Suppressor macrophage treated with lipopolysaccharide for 4 hours (primary cell): ENCODE data around the gene JPH3.
"Not testable (repeated sequence)": the region's sequence is repeated elsewhere in the genome, so short reads cannot be mapped to it uniquely, and the experiment has no call there.

Experiments
- DNase-seq: peaks from one replicate; pipeline ENCODE4 v3.0.0-alpha.2; 2020

The JPH3 gene

DNA sequence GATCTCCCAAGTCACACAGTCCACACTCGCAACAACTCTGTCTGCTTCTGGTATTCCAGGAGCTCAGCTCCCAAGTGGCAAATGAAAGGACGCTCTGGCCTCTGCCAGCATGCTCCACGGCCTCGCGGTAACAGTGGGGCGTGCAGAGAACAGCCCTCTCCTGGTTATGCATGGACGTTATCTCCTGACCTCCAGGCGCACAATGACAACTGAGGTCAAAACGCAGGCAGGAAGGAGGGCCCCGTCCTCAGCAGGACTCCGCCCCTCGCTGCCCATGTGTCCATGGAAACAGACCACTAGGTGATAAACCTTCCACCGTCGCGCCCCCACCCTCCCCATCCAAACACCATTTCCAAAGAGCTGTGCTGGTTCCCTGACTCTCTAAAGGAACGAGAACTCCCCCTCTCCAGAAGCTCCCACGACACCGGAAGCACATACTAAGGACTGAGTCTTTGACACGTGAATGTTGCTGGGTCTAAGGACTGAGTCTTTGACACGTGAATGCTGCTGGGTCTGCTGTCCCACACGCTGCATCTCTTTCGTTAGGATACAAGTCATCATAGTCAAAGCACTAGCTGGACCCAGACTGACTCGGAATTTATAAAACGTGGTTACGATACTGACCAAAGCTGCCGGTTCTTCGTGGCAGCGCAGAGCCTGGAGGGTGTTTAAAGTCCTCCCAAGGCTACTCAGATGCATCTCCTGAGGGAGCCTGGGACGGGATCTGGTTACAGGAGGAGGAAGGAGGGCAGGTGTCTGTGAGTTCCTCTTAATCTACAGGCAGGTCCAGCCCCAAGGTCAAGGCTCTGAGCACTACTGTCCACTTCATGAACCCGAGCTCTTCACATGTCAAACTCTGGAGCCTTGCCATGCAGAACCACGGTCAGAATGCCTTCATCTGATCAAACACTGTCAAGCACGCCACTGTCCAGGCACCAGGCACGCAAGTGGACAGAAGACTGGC lies 119.6 kb downstream of the JPH3 start:
- no peak for DNase-seq

DNA sequence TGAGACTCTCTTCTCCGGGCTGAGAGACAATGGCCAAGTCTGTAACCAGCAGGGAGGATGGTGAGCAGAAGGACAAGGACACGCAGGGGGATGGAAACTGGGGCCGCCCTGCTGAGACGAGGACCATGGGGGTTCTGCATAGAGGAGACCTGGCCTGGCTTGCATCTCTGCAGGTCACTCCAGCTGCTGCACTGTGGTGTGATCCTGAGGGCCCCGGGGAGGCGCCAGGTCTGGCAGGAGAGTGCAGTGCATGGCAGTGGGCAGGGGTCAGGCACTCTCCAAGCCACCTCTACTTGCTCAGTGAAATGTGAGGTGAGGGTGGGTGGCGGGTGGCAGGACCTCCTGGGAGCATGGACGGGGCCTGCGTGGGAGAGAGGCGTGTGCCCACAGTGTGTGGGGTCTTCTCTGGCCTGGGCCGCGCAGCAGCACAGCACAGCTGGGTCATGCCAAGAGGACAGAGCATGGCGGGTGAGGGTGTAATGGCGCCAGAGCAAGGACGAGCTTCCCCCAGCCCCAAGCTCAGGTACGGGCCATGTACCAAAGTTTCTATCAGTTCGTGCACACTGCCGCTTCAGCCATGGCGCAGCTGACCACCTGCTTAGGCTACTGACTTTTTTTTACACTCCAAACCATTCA lies 120.4 kb downstream of the JPH3 start:
- DNase-seq = no peak

DNA sequence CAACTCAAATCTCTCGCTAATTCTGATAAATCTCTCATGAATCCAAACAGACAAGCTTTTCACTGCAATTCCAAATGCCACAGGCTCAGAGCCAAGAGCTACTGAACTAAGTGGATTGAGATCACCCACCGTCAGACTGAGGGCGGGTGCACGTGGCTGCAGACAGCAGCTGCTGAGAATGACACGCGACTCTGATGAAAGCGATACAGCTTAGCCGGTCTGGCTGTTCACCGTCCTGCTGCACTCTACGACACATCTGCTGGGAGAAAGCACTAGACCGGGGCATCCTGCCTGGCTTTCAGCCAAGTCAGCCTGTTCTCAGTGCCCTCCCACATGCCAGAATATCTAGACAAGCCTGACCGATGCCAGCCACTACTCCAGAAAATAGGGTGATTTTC lies 120.9 kb downstream of the JPH3 start:
- DNase-seq = peak; percentile 51

DNA sequence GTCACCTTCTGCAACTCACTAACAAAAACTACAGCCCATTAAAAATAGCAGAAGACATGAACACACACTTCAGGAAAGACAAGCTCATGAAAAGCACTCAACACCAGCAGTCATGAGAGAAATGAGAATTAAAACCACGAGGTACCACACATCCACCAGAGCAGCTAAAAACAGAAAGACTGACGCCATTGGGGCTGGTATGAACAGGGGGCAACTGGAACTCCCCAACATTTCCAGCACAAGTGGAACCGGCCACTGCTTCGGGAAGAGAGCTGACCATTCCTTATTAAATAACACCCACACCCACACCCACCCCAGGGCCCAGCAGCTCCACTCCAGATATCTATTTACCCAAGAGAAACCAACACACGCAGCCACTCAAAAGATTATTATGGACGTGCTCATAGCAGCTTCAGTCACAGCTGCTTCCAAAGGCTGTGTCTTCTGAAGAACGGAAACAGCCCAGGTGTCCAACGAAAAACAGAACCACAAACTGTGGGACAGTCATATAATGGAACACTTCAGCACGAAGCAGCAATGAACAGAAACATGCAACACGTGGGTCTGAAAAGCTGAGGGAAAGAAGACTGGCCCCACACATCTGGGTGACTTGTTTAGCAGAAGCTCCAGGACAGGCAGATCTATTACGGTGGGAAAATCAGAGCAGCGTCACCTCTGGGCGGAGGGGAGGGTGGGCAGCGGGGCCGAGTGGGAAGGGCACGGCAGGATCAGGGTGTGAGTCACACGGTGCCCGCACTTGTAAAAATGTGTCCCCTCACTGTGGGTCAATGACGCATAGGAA lies 122.4 kb downstream of the JPH3 start:
- no peak for DNase-seq

DNA sequence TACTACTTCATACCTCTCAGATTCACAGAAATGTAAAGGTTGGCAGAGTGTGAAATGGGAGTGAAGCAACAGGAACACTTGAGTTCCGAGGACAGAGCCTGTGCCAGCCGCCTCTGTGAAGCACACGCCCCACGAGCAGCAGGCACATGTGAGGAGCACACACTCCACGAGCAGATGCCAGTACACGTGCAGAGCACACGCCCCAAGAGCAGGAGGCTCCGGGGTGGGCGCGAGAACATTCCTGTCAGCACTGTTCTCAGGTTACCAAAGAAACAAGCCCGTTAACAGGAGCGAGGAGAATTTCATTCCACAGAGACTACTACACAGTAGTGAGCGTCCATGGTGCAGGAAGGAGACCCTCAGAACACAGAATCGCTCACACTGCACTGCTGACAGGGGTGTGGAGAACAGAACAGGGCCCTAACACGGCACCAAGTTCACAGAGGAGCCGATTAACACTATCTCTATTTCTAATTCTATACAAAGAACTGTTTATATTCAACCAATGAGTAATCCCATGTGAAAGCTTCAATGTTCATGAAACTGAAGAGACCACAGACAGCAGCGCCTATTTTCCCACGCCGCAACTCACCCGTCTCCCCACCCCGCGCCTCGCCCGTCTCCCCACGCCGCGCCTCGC lies 123.4 kb downstream of the JPH3 start:
- DNase-seq = no peak

DNA sequence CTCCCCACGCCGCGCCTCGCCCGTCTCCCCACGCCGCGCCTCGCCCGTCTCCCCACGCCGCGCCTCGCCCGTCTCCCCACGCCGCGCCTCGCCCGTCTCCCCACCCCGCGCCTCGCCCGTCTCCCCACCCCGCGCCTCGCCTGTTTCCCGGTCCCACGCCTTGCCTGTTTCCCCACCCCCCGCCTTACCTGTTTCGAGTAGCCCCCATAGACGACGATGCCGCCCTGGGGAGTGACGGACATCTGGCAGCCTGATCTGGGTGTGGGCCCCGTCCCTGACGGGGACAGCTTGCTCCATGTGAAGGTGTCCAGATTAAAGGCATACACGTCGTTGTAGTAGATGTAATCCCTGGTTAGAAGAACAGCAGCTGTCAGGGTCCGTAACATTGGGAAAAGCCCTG lies 124.3 kb downstream of the JPH3 start:
- DNase-seq = not testable (repeated sequence)

DNA sequence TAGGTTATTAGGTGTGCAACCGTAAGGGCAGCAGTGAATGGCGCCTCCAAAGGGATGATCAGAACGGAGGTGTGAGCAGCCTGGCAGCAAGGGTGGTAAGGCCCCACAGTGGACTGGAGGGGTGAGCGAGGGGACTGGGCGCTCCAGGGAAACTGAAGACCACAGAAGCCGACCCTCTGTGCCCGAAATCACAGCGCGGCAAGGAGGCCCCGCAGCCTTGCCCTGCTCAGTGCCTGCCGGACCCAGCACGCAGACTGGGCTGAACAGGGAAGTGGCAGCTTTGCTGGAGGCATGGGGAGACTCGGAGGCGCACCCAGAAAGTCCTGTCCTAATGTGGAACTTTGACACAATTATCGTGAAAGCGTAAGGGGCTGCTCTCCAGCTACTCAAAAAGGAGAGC lies 125.0 kb downstream of the JPH3 start:
- no peak for DNase-seq

DNA sequence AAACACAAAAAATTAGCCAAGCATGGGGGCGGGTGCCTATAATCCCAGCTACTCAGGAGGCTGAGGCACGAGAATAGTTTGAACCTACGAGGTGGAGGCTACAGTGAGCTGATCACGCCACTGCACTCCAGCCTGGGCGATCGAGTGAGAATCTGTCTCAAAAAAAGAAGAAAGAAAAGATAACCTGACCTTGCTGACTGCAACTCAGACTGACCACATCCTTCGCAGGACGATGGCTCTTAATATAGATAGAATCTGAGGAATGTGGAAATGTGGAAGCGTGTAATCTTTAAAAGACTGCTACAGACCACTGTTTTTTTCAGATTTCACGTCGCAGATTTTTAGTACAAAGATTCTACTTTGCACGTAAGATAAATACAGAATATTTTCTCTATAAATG lies 125.7 kb downstream of the JPH3 start:
- DNase-seq = no peak

DNA sequence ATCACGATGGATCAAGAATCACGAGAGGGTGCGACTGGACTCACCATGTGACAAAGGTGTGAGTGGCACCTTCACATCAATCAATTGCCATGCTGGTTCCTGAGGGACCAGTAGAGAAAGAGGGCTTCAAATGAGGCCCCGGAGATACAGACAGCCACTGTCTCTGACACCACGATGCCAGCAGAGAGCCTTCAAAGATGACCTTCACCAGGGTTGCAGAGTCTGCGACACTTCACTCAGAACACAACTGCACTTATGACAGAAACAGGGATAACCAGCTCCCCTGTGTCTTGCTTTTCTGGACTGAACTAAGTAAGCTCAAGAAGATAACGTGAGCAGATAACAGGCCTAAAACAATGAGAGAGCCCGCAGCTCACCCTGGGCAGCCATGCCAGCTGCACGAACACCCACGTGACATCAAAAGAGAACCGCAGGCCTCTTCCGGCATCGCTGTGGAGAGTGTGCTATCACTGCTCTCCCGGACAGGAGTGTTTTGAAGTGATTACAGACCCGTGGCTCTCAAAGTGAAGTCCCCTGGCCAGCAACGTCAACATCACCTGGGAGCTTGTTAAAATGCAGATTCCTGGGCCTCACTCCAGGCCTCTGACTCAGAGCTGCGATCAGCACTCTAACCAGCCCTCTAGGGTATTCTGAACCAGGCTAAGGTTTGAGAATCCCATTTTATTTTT lies 127.1 kb downstream of the JPH3 start:
- no peak for DNase-seq

DNA sequence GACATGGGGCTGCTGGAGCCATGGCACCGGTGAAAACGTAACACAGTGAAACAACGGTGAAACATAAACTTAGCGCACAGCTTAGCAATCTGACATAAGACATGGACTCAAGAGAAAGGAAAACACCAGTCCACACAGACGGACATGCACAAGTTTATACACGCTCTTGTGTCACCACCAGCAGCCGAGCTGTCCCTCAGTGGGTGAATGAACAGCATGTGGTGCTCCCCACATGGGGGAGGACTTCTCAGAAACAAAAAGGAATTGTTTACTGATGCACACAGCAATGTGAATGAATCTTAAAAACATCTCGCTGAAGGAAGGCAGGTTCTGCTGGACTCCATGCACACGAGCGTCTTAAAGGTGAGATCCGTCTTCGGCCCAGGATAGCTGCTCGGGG lies 129.3 kb downstream of the JPH3 start:
- no peak for DNase-seq

DNA sequence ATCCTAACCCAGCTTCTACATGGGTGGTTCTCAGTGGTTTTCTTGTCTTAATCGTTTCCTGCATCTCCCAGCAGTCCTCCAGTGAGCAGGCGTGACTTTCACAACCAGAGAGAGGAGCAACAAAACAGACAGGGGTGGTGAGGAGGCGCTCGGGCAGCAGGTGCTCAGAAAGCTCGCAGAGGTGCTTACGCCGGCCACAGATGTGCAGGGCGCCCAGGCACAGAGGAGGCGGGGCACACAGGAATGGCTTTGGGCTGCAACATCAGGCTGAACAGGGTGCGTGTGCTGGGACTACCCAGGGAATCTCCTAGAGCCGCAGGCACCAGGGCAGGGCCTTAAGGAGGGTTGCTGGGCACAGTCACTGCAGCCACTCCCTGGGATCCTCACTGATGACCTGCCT lies 130.9 kb downstream of the JPH3 start:
- no peak for DNase-seq

DNA sequence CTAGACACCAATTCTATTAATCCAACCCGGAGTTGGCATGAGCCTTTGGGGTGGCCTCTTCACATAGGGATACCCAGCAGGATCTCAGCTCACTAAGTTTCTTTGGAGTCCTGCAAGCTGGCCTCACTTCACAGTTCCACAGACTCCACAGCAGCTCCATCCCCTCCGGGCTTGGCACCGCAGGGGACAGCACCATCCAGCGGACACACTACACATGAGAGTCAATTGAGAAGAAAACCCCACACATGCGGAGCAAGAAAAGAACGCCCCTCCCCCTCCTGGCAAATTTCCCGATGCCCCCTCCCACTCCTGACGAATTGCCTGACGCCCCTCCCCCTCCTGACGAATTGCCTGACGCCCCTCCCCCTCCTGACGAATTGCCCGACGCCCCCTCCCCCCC lies 132.3 kb downstream of the JPH3 start:
- DNase-seq = no peak

DNA sequence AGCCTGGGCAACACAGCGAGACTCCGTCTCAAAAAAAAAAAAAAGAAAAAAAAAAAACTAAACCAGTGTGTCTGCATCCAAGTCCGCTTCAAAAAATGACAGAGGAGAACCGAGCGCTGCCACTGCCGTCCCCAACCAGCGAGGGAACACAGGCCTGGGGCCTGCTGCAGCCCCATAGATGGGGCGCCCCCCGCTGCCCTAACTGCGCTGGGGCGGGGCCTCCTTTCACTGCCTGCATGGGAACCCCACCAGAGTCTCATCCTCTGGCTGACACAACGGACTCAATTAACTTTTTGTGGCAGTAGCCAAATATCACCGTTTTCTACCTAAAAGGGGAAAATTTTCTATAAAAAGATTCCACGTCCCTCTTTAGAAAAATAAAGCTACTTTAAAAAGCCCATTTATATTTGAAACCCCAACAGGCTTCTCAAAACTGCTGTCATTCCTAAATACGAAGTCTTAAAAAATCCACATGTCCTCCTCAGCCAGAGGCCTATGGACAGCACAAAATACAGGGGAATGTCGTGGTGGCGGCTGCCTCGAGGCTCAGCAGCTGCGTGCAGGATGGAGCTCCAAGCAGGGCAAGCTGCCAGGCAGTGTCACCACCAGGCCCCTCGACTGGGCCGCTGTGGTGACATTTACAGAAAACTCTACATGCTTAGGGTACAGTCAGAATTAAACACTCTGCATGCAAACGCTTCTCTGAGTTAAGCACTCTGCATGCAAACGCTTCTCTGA lies 133.1 kb downstream of the JPH3 start:
- DNase-seq = no peak

DNA sequence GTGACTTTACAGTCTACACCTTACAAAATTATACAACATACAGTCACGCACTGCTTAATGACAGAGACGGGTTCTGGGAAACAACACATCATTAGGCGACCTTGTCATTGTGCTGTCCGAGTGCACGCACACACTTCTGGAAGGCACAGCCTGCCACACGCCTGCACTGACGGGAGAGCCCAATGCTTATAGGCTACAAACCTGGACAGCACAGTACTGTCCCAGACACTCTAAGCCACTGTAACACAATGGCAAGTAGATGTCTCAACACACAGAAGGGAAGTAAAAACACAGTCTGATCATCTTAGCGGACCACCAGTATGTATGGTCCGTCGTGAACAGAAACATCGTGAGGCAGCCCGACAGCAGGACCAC lies 133.7 kb downstream of the JPH3 start:
- no peak for DNase-seq

DNA sequence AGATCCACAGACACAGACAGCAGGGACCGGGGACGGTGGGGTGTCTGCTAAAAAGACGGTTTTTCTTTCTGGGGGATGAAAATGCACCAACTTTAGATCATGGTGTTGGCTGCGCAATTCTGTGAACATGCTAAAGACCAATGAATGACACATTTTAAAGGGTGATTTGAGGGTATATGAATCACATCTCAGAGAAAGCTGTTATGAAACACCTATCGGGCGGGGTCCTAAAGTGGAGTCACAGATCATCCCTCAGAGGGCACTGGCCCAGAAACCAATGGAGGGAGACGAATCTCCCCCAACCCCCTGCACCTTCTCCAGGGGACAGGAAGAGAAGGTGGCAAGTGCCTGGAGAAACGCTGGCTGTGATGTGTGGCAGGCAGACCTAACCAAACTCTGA lies 137.5 kb downstream of the JPH3 start:
- no peak for DNase-seq

DNA sequence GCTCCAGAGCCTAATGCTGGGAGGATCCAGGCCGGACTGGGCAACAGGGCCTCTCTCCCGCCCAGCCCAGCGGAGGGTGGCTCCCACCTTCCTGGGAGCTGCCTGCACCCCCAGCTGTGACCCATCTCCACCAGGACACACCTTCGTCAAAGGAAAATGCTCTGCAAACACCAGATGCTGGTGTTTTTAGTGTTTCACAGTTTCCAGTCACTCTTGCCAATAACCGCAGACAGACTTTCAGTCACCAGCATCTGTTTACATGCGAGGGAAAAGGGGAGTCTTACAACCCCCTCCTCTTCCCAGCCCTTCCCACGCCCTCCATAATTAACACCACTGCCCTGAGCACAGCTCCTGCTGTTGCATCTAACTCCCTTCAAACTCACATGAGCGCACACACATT lies 138.1 kb downstream of the JPH3 start:
- DNase-seq = no peak

DNA sequence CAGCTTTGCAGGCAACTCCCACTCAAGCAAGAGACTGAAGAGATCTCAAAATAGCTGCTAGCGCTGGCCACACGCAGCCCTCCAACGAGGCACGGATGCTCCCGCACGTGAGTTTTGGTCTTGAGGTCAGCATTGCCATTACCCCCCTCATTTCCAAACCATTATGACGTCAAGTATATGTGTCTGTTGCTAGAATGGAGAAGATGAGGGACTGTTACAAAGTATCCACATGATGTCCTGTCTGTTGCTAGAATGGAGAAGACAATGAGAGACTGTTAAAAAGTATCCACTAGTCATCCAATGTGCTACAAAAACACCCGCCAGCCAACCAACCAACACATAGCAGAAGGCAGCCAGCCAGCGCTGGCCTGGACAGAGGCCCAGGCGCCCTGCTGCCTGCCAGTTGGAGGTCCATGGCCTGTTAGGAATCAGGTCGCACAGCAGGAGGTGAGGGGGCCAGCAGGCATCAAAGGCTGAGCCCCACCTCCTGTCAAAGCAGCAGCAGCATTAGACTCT lies 138.7 kb downstream of the JPH3 start:
- DNase-seq = no peak

DNA sequence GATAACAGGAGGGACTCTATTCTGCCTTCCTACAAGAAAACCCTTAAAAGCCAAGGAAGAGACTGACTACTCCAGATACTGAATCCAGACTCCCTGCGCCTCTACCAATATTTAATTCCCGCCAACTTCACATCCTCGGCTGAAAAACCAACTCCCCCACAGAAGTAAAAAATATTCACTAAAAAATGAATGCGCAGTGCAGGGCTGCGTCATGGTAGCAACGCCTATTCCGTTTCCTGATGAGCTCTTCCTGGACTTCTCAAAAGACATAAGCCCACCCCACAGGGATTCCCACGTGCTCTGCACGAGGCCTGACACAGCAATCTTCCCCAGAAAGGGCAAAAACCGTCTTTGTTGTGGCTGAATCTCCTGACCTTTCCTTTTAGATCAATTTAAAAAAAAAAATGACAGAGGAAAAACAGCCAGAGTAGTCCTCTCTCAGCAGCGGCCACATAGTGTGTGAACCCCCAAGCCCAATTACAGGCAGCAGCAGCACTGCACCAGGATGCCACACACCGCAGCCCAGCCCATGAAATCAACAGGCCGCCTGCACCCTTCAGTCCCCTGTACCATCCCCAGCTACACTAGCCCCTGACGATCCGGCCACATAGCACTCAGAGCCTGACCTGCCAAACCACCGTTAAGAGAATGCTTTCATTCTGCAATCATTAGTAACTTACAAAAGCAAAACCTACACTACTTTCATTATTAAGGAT lies 139.6 kb downstream of the JPH3 start:
- DNase-seq = no peak

DNA sequence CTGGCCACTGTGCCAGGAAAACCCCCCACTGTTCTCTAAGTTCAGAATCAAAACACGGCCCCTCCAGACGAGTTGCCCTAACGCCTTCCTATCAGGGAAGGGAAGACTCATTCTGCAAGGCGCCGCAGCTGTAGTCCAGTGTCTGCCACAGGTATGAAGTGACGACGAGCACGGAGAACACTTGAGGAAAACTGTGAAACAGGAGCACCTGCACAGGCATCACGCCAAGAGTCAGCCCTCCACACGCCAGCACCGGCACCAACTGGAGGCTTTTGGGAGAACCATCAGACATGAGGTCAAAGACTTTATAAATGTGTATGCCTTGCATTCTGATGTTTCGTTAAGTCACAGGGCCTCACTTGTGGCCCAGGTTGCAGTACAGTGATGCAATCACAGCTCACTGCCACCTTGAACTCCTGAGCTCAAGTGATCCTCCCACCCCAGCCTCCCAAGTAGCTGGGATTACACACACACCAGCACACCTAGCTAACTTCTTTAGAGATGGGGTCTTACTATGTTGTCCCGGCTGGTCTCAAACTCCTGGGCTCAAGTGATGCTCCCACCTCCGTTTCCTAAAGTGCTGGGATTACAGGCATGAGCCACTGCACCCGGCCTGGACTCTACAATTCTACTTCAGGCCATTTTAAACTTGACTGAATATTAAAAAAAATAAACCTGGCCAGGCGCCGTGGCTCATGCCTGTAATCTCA lies 140.6 kb downstream of the JPH3 start:
- DNase-seq = no peak
